GM18507 (cell line): ENCODE measurements around the gene GTF2IRD1.
"Not testable (repeated sequence)": the region's sequence is repeated elsewhere in the genome, so short reads cannot be mapped to it uniquely, and the experiment has no call there.

ENCODE experiments used
- DNase-seq: peaks from one replicate; pipeline ENCODE4 v3.0.0; 2011; ENCODE audit warnings: low read depth; ENCODE audit not compliant: insufficient read length; ENCODE audit errors: extremely low spot score
- FAIRE-seq: peaks from 2 replicates; lab custom pipeline; 2011; peaks lifted over from hg19 to GRCh38; lab: Jason Lieb, UNC

Gene GTF2IRD1

GRCh38 chr7:74428023-74428422 lies 25.7 kb upstream of the GTF2IRD1 start:
- FAIRE-seq (no peak), DNase-seq (no peak)

GRCh38 chr7:74429153-74429747 lies 24.5 kb upstream of the GTF2IRD1 start:
- DNase-seq (no peak), FAIRE-seq (no peak)

GRCh38 chr7:74430409-74430808 lies 23.3 kb upstream of the GTF2IRD1 start:
- DNase-seq, FAIRE-seq: not testable (repeated sequence)

- DNase-seq = no peak
- no peak for FAIRE-seq
Observed at GRCh38 chr7:74430961-74431466, 22.7 kb upstream of the GTF2IRD1 start.

GRCh38 chr7:74437291-74437571 lies 16.5 kb upstream of the GTF2IRD1 start:
- not testable (repeated sequence) for FAIRE-seq, DNase-seq

- FAIRE-seq = no peak
- DNase-seq = no peak
Observed at GRCh38 chr7:74438327-74438726, 15.4 kb upstream of the GTF2IRD1 start.

GRCh38 chr7:74439541-74439940 lies 14.2 kb upstream of the GTF2IRD1 start:
- DNase-seq = no peak
- FAIRE-seq = no peak

- DNase-seq, FAIRE-seq: not testable (repeated sequence)
Observed at GRCh38 chr7:74440143-74440542, 13.6 kb upstream of the GTF2IRD1 start.

- FAIRE-seq (no peak), DNase-seq (no peak)
Observed at GRCh38 chr7:74441801-74442200, 11.9 kb upstream of the GTF2IRD1 start.

GRCh38 chr7:74443543-74444247 lies 10.0 kb upstream of the GTF2IRD1 start:
- no peak for DNase-seq
- FAIRE-seq = no peak

- FAIRE-seq (no peak), DNase-seq (no peak)
Observed at GRCh38 chr7:74449144-74449543, 4.6 kb upstream of the GTF2IRD1 start.

GRCh38 chr7:74449809-74450397 lies 3.8 kb upstream of the GTF2IRD1 start:
- FAIRE-seq (peak; percentile 35), DNase-seq (peak; percentile 66)

- DNase-seq (no peak), FAIRE-seq (no peak)
Observed at GRCh38 chr7:74452748-74453321, 871 bp upstream of the GTF2IRD1 start.

- DNase-seq (no peak), FAIRE-seq (no peak)
Observed at GRCh38 chr7:74454021-74454924, 567 bp downstream of the GTF2IRD1 start.

- FAIRE-seq (no peak), DNase-seq (no peak)
Observed at GRCh38 chr7:74454925-74455288, 1.2 kb downstream of the GTF2IRD1 start.

- FAIRE-seq = no peak
- DNase-seq = no peak
Observed at GRCh38 chr7:74455291-74455804, 1.6 kb downstream of the GTF2IRD1 start.

GRCh38 chr7:74455928-74456327 lies 2.2 kb downstream of the GTF2IRD1 start:
- FAIRE-seq = no peak
- DNase-seq = no peak

- DNase-seq = no peak
- FAIRE-seq = no peak
Observed at GRCh38 chr7:74457007-74457406, 3.3 kb downstream of the GTF2IRD1 start.

GRCh38 chr7:74461970-74462706 lies 8.4 kb downstream of the GTF2IRD1 start:
- DNase-seq = no peak
- no peak for FAIRE-seq
